ENCODE results near the gene CMC1.
"Not testable (repeated sequence)": the region's sequence is repeated elsewhere in the genome, so short reads cannot be mapped to it uniquely, and the experiment has no call there.

- TF ChIP-seq CTCF, POLR2A (IDR thresholded peaks at IDR 0.05): not testable (repeated sequence)
These were observed 28.5 kb downstream of the CMC1 start for GRCh38 chr3:28269884-28270283.

Data from esophagus squamous epithelium (tissue), 4 donors.